Stimulated activated CD8-positive, alpha-beta memory T cell treated with anti-CD3 and anti-CD28 coated beads, Interleukin-4, amount 100 ng/mL, for 48 hours (primary cell): ENCODE results near the gene SIMC1.

Experiments used
- DNase-seq: peaks from one replicate; pipeline ENCODE4 v3.0.0-alpha.2; 2020

SIMC1 gene

DNA sequence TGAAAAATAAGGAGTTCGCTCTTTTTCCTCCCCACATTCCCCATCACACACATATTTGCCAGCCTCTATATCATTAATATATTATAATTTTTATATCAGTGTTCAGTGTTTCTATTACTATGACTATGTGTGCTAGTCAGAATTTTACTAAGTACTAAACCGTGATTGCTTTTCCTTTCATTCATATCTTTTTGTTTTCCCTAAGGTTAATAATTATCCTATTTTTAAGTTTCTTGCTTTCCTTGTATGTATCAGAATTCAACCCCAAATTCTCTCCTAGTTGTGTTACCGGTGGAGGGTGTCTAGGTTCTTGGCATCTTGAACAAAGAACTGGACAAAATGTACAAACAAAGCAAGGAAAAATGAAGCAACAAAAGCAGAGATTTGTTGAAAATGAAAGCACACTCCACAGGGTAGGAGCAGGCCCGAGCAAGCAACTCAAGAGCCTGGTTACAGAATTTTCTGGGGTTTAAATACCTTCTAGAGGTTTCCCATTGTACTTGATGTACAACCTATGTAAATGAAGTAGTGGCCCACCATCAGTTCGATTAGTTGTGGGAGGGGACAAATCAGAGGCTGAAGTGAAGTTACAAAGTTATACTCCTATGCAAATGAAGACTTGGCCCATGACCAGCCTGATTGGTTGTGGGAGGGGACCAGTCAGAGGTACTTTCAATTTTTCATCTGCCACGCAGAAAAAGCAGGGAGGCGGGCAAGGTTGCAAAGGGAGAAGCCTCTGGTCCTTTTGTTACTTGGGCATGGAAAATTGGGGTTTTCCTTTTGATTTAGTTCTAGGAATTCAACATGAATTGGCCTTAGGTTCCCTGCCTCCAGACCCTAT is 79.5 kb downstream of the SIMC1 start:
- no peak for DNase-seq

DNA sequence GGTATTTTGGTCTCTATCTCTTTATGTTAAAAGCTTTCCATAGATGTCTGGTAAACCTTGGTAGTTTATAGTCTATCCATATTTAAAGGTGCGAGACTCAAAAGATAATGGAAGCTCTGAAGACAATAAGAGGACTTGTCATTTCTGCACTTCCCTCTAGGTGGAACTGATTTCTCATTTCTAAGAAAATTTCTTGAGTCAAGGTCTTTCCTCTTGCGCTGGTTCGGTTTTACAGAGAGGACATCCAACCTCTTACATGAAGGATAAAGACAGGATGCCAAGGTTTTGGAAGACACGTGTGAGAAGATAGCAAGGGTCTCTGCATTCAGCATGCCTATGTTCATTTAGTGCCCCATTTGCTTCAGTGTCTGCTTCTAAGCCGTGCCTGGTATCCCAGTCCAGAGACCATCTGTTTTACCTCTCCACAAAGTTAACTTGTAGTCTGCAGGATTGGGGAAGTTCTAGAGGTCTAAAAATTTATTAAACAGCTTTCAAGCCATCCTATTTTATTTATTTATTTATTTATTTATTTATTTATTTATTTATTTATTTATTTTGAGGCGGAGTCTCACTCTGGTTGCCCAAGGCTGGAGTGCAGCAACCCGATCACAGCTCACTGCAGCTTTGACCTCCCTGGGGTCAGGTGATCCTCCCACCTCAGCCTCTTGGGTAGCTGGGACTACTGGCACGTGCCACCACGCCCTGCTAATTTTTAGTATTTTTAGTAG is 81.8 kb downstream of the SIMC1 start:
- no peak for DNase-seq

DNA sequence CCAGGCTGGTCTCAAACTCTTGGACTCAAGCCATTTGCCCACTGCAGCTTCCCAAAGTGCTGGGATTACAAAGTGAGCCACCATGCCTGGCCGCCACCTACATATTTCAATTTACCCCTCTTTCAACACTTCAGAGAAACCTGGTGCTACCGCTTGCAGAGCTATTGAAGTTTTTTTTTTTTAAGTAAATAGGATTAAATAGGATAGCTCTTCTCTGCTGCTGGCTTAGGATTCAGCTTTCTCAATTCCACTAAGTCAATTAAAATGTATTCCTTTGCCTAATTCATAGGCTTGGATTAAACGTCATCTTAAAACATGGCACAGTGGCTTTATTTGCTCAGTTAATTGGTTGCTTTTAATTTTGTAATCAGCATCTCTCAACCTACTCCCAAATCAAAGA is 82.4 kb downstream of the SIMC1 start:
- DNase-seq: no peak

DNA sequence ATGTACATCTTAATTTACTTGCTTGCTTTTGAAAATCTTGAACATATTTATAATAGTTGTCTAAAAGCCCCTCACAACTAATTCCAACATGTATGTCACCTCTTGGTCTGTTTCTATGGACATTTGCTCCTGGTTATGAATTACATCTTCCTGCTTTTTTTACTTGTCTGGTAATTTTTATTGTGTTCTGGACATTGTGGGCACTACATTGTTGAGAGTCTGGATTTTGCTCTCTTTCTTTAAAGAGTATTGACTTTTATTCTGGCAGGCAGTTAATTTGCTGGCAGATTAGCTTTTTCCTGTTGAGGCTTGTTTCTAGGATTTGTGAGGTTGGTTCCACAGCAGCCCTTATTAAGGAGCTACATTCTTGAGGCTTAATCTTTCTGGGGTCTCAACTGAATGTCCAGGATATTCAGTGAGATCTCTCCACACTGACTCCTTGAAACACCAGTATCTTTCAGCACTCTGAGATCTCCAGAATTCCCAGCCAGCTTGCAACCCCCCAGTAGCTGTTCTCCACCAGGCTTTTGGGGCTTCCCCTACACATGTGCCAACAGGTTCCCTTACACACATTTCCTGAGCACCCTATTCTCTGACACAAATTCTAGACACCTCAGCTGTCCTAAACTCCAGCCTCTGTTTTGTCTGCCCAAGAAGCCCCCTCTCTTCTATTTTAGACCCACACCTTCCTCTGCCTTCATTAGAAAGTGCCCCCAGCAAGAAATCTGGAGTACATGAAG is 96.0 kb downstream of the SIMC1 start:
- DNase-seq: no peak

DNA sequence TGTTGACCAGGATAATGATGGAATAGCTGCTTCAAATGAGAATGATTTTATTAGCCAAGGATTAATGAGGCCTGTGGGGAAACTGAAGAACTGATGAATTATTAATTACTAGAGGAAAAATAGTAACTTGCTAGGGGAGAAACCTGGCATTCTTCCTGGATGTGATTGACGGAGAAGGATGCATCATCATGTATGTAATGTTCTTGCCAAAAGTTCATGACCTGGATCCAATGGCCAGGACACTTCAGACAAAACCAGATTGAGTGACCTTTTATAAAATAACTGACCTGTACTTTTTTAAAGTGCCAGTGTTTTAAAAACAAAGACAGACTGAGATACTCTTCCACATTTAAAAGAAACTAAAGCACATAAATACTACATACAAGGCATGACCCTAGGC is 99.7 kb downstream of the SIMC1 start:
- DNase-seq: no peak

DNA sequence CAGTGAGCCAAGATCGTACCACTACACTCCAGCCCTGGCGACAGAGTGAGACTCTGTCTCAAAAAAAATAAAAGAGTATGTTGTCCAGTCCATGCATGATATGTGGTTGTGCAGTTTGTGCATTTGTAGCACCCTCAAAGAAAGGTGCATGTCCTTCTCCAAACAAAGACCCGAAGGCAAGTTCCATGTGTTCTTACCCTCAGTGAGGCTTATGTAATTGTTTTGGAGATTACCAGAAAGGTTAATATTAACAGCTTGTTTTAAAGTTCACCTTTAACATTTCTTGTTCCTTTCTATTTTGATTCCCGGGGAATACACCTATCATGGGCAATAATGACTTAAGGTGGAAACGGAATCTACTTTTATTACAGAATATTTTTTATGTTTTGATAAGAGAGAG is 101.1 kb downstream of the SIMC1 start:
- no peak for DNase-seq

DNA sequence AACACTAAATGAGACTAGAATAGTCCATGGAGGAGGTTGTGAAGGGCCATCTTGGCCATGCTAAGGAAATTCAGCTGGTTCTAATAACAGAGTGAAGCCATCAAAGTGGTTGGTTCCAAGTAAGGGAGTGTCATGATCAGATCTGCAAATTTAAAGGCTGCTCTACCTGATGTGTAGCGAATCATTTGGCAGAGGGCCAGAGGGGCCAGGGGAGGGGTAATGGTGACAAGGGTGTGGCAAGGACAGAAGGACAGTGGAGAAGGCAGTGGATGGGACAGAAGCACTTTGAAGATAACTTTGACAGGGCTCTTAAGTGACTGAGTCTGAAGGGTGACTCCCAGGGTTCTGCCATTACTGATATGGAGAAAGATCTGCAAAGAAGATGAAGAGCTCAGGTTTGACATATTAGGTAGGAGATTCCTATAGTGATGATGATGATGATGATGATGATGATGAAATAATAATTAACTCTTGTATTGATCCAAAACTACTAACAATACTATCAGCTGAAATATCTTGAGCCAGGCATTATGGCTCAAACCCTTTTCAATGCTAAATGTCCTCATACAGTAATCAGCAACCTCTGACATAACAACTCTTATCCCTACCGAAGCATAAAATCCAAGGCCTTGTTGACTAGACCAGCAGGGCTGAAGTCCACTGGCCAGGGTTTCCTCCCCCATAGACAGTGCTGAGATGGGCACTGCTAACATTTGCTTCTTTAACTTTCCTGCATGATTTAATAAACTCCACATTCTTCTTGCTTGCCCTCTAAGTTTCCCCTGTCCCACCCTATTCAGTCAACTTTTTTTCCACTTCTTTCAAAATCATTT is 103.3 kb downstream of the SIMC1 start:
- no peak for DNase-seq

DNA sequence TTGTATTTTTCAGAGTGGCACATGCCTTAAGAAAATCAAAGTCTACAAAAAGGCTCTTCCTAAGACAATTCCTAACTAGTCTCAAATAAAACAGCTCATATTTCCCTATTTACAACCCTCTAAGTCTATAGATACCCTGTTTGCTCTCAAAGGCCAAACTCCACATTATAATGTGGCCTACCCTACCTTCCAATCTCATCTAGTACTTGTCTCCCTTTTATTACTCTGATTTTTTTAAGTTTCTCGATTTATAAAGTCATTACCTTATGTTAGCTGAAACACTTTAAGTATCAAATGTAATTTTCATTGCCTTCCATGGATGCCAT is 103.9 kb downstream of the SIMC1 start:
- no peak for DNase-seq

DNA sequence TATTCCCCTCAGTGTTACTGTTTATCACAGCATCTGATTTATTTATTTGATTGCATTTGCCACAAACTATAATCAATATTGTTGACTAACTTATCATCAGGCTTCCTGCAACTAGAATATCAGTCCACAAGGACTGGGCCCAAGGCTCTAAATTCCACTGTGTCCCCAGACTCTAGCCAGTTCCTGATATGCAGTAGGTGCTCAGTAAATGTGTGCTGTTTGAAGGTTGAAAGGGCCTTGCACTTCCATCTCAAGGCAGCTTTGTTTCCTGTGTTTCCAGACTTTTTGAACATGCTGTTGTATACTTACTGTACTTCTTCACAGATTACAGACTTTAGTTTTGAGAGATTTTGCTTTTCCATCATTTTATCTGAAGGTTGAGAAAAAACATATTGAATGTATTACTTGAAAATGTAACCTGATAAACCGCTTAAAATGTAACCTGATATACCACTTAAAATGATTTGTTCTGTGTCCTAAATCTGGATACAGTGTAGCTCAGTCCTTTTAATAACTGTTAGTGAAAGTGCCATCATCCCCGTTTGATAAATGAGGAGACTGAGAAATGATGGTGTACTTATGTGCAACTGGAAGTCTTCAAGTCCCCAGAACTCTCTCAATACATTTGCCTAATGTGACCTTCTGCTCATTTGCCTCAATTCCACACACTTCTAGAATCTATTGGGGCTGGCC is 104.7 kb downstream of the SIMC1 start:
- no peak for DNase-seq

DNA sequence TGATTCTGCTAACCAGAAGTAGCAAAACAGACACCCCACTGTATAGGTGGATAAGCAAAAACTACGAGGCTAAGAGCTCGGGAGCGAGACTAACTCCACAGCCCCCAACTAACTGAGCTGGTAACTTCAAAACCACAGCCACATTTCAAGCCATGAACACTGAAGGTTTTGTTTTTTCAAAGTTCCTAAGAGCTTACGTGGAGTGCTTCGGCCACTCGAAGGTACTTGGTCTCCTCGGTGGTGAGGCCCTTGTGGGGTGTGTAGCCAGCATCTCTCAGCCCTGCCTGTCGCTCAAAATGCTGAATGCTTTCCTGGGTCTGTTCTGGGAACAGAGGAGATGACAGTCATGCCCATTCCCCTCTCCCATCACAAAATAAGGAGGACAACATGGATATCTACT is 112.2 kb downstream of the SIMC1 start:
- DNase-seq: no peak

DNA sequence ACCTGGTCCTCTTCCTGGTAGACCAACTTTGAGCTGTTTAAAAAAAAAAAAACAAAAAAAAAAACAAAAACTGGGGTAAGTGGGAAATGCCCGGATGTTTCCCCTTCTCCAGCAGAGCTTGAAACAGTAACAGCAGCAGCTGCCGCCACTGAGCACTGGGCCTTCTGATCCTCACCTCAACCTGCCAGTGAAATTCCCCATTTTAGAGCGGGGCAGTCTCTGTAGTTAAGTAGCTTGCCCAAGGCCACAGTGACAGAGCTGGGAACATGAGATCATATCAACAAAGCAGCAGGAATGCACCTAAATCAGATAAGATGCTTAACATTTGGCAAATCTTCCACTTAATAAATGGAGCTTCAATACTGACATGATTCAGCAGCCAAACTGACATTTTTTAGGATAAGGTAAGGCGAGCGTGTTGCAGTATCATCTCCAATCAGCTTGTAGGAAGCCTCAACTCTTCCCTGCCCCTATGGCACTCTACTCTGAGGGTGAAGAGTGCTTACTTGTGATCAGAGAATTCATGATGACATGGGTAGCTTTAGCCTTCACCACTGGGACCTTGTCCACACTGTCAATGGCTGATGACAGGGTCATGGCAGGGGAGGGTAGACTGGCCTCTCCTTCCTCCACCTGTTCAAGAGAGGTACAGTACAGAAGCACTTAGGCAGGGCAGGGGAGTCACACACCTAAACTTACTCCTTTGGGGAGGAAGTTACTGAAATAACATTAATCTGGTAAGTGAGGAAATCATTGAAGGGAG is 114.1 kb downstream of the SIMC1 start:
- no peak for DNase-seq

DNA sequence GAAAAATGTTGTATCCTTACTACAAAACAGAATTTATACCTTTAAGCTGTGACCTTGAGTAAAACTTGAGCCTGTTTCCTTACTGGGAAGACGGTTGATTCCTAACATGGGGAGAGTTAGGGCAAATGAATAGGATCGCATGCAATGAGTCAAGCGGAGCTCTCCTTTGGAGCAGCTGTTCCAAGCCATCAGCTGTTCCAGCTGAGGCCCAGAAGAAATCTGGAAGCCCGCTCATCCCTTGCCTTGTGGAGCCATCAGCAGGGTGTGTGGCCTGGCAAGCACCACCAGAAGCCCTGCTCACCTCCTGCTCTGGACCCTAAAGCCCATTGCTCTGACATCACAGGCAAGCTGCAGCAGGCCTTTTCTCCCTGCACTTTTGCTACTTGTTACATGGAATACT is 115.3 kb downstream of the SIMC1 start:
- DNase-seq: no peak

DNA sequence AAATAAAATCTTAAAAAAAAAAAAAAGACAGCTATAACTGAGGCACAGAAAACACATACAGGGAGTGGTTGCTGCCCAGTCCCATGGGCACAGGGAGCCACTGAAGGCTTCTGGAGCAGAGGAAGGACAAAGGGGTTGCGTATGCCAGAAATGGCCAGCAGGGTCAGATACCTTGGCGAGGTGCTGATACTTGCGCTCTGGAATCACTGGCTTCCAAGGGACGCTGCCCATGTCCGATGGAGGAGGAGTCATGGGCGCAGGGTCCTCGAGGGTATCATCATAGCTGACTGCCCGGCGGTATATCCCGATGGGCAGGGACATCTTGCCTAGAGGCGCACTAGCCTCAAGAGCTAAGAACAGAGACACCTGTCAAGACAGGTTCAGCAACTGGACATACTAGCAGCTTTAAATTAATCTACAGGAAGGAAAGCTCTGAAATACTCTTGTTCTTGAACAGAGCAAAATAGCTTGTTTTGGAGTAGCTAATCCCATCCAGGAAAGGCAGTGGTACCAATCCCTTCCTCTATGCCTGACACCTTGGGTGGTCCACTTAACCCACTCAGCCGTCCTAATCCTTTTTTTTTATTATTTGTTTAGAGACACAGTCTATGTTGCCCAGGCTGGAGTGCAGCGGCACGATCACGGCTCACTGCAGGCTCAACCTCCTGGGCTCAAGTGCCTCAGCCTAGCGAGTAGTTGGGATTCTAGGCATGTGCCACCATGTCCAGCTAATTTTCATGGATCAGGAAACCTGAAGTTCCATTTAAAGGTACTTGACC is 117.4 kb downstream of the SIMC1 start:
- no peak for DNase-seq

DNA sequence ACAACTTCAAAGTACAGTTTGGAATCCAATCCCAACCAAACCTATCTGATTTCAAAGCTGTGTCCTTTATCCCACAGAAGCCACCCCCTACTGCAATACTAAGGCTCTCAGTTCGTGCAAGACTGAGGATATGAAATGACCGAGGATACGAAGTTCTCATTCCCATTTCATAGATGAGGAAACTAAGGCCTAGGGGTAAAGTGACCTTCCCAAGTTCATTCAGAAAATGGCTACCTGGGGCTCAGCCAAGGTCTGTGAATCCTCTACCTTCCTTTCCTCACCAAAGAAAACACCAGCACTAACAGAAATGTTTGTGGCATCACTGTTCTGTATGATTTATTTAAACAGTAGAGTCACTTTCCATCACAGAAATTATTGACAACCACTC is 117.9 kb downstream of the SIMC1 start:
- no peak for DNase-seq

DNA sequence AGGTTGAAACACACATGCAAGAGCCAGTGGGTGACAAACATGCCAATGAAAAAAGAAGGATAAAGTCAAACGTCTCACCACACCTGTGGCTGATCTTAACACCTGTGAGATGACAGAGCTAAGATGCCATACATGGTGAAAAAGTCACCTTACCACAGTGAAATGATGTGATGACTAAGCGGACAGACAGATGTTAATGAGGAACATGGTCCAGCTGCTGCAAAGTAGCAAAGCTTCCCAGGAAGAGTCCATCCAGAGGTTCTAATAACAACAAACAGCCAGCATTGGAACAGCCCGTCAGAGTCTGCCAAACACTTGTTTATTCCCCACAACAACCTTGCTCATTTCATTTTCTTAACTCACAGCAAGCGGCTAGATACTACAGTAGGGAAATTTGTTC is 121.4 kb downstream of the SIMC1 start:
- no peak for DNase-seq

DNA sequence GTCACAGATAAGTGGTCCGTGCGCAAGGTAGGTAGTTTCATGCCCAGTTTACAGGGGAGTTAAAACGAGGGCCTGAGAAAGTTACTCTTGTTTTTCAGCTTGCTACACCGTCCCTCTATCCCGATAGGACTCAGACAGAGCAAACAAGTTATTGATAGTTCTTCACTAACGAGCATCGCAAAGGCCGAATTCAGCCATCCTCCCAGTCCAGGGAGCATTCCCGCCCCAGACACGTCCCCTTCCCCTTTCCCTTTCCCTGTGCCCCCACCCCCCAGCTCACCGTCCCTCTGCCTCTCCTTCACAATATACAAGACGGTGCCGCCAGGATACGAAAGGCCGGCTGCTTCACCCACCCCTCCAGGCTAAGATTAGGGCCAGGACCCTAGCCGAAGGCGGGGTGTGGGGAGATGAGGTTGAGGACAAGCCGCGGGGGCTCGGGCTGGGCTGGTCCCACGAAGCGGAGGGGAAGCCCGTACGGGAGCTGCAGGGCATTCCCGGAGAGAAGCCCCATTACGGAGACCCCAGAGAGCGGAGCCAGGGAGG is 122.7 kb downstream of the SIMC1 start:
- no peak for DNase-seq

DNA sequence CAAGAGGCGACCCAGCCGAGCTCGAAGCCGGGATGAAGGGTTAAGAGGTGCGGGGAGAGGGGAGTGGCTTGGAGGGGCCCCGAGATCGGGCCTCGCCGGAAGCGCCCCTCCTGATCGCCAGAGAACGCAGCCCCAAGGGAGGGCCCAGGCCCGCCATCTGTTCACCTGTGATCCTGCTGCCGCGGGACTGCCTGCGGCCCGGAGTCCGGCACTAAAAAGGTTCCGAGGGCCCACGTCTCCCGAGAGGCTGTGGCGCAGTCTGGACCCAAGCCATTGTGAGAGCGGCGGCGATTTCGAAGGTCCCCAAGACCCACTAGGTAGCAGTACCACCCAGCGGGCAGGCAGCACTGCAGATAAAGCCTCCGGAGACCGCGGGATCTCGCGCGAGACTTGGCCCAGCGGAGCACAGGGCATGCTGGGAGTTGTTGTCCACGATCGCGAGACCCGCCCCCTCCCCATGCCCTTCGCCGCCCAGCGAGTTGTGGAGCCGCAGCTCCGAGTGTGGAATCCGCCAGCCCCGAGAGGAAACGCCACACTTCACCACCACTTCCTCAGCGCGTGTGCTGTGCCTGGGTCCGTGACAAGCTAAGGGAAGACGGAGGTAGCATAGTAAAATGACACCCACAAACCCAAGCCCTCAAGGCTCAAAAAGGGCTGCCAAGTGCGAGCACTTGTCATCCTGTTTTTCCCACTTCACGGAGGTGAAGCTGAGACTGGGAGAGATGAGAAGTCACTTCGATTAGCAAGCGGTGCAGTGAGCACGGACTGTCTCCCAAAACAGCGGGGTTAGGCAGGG is 123.4 kb downstream of the SIMC1 start, which contains the start of gene KIAA1191:
KIAA1191 (minus strand) TSS at position 328 of the 796 bp plus-strand sequence. CDS start 2,256 bp downstream, outside the sequence.
- peak; percentile 94 for DNase-seq

DNA sequence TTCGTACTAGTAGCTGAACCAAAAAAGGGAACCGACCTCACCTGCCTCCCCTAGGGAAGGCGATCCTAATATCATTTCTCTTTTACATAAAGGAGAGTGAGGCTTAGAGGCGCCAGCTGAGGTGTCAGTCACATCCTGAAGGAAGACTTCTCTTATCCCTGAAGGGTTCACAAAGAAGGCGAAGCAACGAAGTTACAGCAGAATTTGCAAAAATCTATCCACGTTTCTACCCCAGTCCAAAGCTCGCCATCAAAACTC is 123.9 kb downstream of the SIMC1 start:
- DNase-seq: no peak

DNA sequence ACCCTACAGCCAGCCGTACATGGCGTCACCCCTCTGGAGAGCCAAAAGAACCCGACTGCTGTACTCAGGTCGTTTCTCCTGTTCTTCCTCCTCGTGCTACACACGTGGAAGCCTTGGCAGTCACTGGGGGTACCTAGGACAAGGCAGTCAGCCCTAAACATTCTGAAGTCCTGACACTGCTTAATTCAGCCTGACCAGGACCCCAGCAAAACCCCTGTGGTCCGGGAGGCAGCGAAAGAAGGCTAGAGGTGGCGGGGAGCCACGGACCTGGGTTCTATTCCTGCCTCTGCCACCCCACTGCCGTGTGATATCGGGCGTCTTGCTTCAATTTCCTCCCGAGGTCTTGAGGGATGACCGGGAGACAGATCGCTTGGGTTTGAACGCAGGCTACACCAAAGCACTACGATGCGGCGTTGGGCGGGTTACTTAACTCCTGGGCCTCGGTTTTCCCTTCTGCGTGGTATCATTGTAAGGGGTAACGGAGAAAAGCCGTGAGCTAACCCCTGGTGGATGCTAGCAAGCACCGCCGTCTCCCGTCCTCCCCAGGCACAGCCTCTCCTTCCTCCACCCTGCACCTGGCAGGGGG is 126.6 kb downstream of the SIMC1 start:
- no peak for DNase-seq
